GM21447 (cell line): Measurements from ENCODE around the gene PEX6.
"Not testable (repeated sequence)": the region's sequence is repeated elsewhere in the genome, so short reads cannot be mapped to it uniquely, and the experiment has no call there.

ENCODE experiments used
- ATAC-seq: cut with Tn5 transposase; IDR thresholded peaks from one replicate; pipeline ENCODE4 v1.9.1; 2021; ENCODE audit not compliant: unreplicated experiment

The PEX6 gene

DNA sequence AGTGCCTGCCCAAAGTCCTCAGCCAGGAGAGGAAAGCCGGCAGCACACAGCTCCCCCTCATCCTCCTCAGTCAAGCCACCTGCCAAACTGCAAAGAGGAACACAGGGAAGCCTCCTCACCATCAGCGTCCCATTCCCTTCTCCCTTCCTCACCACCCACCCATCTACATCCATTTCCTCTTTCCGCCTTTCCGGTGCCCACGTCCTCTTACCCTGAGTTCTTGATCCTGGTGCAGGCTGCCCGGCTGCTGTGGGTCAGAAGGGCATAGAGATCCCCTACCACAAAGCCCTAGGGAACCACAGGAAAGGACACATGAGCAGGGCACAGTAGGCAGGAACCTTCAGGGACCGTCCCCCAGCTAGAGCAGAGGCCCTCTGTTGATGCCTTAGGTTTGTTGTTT is 12.4 kb downstream of the PEX6 start:
- no peak for ATAC-seq

DNA sequence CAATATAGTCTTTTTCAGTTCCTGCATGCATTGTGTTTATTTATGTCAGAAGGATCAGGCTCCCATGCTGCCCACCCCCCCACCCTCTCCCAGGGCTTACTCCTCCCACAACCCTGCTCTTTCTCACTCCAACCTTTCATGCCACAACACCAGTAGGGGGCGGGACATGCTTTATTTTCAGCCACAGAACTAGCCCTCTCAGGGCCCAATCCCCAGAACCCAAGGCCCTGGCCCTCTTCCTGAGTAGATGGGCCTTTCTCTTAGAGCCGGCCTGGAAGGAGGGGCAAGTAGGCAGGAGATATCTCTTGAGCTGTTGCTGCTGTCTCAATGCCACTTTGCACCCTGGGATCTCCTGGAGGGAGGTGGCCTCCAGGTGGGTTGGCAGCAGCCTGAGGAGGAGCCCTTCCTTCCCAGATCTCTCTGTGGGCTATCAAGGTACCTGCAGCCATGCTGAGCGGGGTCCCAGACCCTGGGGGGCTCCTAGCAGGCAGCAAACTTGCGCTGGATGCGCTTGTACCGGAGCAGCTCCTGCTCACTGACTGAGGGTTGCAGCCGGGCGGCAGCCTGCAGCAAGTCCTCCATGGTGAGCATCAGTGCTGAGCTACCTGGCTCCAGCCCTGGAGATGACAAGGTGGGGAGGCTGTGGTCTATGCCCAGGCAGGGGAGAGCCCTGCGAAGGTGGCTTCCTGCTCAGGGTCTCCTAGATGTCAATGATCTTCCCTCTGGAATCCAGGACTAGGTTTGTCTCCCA is 15.0 kb downstream of the PEX6 start:
- no peak for ATAC-seq

DNA sequence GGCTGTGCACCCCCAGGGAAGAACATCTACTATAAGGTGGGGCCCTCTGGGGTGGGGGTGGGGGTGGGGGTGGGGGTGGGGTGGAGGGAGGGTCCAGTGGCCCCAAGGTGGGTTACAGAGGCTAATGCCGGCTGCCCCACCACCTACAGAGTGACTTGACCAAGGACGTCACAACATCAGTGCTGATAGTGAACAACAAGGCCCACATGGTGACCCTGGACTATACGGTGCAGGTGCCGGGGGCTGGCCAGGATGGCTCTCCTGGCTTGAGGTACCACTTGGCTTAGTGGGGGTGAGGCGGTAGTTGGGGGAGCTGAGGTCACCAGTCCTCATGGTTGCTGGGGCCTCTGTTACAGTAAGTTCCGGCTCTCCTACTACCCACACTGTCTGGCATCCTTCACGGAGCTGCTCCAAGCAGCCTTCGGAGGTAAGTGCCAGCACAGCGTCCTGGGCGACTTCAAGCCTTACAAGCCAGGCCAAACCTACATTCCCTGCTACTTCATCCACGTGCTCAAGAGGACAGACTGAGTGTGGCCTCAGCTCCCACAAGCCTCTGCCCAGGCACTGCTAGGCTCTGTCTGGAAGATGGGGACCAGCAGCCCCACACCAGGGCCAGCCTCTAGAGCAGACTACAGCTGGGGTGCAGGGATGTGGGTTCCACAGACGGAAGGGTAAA is 15.7 kb downstream of the PEX6 start:
- ATAC-seq: no peak

DNA sequence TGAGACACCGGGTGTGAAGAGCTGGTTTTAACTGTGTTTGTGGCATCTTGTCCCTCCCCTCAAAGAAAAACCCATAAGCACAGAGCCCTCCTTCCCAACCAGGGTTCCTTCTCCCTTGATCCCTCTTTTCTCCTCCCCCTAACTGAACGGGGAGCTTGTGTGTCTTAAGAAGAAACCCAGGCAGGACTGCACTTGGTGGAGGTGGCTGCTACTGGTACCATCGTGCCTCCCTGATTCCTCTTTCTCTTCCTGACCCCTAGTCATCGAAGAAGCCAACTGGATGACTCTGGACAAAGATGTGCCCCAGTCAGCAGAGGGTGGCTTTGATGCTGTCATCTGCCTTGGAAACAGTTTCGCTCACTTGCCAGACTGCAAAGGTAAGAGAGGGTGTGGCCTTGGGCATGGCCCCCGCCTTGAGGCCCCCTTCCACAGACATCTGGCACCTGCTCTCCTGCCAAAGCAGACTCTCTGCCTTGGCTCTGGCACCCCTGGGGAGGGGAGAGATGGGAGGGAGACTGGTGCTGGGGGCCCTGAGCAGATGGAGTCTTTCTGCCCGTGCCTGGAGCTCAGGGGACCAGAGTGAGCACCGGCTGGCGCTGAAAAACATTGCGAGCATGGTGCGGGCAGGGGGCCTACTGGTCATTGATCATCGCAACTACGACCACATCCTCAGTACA is 16.3 kb downstream of the PEX6 start:
- ATAC-seq: no peak

DNA sequence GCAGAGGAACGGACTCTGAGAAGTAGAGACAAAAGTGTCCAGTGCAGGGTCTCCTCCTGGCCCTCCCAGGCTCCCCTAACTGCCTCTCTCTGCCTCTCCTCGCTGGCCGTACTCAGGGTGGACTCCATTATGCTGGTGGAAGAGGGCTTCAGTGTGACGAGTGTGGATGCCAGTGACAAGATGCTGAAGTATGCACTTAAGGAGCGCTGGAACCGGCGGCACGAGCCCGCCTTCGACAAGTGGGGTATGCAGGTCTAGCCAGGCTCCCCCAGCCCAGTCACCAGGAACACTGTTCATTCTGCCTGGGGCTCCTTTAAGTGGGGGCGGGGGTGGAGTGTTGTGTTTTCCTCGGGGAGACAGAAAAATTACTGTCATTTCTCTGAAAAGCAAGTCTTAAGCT is 16.9 kb downstream of the PEX6 start:
- no peak for ATAC-seq

DNA sequence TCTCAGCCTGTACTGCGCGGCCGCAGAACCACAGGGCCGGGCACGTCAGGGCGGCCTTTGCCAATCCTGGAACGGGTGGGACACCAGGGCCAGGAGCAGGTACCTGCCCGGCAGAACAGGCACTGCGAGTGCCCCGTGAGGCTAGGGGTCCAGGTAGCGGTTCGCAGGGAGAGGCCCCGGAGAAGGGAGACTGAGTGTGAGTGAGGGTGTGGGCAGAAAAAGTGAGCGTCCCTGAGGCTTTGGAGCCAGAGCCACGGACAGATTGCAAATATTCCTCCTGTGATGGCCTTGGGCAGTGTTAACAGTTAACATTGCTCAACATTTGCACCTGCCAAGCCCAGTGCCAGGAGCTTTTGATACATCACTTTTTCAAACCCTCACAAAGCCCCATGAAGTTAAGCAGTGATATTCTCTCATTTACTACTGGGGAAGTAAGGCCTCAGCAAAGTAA is 17.9 kb downstream of the PEX6 start:
- ATAC-seq: no peak

DNA sequence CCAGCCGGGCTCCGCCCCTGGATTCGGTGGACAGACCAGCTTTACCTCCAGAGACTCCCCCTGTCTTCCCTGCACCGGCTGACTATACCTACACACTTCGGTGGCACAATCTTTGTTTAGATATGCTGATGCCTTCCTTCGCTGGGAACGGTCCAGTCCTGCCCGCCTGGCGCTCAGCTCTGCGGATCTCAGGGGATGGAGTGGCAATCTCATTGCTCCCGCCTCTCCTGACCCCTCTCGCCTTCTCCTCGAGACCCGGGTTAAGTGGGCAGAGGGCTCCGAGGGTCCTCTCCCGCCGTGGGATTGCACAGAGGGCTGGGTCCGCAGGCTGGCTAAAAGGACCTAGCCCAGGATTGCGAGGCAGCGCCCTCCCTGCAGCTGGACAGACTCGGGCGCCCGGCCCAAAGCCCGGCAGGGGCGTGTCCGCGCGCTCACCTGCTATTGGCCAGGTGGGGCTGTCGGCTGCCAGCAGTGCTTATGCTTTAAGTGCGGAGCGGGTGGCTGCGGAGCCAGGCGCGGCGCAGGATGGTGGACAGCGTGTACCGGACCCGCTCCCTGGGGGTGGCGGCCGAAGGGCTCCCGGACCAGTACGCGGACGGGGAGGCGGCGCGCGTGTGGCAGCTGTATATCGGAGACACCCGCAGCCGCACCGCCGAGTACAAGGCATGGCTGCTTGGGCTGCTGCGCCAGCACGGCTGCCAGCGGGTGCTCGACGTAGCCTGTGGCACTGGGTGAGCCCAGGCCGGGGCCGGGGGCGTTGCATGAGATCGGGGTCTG is 18.6 kb downstream of the PEX6 start, which contains the start of gene GNMT:
Gene GNMT (plus strand): TSS at position 512 of the 777 bp plus-strand sequence. CDS start 14 bp downstream, at position 526.
- no peak for ATAC-seq

DNA sequence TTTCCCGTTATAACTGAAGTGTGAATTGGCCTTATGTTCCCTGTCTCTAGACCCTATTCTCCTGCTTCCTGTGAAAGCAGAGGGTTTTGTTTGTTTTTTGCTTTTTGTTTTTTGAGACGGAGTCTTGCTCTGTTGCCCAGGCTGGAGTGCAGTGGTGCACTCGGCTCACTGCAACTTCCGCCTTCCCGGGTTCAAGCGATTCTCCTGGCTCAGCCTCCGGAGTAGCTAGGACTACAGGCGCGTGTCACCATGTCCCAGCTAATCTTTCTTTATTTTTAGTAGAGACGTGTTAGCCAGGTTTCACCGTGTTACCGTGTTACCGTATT is 19.1 kb downstream of the PEX6 start:
- no peak for ATAC-seq

DNA sequence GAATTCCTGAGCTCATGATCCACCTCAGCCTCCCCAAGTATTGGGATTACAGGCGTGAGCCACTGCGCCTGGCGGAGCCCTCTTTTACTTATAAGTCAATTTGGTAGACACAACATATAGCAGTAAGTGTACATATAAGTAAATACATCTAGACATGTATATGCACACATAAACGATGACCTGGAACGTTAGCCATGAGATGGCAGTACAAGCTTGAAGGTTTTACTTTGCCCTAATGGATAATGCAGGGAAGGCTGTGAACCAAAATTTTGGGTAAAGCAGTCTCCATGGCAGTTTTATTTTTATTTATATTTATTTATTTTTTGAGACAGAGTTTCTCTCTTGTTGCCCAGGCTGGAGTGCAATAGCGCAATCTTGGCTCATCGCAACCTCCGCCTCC is 20.9 kb downstream of the PEX6 start:
- no peak for ATAC-seq

DNA sequence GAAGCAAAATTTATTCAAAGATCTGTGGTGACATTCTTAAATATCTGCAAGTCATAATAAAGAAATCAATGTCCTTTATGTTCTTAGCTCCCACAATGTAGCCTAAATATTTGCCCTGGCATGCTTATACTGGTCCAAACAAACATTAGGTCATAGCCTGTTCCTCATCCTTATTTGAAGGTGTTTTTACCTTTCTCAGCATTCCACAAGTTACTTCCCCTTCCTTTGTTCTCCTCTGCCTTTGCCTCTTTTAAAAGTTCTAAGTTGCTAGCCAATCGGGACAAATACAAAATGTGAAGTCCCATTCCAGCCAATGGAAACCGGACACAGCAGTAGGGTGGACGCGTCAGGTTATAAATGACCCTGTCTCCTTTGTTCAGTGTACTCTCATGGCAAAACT is 24.6 kb downstream of the PEX6 start:
- not testable (repeated sequence) for ATAC-seq

DNA sequence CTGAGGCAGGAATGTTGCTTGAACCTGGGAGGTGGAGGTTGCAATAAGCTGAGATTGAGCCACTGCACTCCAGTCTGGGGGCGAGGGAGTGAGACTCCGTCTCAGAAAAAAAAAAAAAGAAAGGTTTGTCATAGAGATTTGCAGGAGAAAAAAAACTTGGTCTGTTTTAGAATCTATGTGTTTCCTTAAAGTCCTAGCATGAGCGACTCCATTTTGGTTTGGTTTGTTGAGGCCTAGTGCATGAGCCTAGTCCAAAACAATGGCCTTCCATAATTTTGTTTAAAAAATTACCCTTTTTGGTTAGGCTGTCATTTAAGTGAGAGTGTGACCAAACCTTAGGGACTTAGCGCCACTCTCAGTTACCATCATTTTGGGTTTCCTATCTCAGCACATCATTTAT is 26.6 kb downstream of the PEX6 start:
- no peak for ATAC-seq

DNA sequence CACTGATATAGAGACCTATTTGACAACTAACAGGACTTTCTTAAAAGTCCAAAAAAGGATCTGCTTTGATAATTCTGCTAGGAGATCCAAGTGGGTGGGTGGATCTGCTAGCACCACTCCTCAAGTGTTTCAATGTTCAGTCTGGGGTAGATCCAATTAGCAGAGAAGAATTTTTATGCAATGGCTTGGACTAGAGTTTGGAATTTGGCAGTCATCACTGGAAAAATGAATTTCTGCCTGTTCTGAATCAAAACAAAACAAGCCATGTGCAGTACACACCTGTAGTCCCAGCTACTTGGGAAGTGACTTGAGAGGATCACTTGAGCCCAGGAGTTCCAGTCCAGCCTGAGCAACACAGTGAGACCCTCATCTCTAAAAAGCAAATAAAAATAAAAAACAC is 31.0 kb downstream of the PEX6 start:
- ATAC-seq: no peak

DNA sequence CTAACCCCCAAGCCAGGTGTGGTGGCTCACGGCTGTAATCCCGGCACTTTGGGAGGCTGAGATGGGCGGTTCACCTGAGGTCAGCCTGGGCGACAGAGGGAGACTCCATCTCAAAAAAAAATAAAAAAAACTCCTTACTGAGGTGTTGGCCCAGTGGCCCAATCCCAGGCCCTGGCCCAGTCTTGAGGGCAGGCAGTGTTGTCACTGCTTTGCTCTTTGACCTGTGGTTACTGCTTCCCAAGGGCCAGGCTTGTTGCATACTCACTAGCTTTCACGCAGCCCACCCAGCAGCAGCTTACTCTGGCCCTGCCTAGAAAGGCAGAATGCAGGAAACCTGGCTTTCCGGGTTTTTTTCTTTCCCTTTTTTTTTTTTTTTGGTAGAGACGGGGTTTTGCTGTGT is 36.5 kb downstream of the PEX6 start:
- no peak for ATAC-seq

DNA sequence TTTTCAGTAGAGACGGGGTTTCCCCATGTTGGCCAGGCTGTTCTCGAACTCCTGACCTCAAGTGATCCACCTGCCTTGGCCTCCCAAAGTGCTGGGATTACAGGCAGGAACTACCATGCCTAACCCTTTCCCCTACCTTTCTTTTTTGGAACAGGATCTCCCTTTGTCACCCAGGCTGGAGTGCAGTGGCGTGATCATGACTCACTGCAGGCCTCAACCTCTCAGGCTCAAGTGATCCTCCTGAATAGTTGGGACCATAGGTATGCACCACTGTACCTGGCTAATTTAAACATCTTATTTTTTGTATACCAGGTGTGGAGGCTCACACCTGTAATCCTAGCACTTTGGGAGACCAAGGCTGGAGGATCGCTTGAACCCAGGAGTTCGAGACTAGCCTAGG is 37.6 kb downstream of the PEX6 start:
- ATAC-seq: not testable (repeated sequence)

DNA sequence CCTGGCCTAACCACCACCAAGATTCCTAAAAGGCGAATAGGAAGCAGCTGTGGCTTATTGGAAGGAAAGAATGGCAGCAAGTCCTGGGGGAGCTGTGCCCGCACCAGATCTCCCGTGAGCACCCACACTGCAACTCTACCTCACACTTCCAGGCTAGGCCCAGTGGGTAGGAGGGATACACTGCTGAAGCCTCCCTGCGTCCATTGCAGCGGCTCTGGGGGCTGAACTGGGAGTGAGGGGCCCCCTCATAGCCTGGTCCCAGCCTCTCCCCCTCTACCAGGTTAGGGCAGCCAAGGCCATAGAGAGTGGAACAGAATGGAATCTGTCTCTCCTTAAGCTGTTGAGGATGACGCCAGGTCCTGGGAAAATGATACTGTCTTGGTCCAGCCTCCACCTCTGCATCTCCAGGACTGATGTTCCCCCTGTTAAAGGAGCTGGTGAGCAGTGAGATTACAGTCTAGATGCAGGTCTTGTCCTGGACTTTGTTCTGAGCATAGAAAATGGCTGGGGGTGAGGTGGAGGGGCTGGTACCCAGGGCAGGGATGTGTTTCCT is 38.4 kb downstream of the PEX6 start:
- no peak for ATAC-seq

DNA sequence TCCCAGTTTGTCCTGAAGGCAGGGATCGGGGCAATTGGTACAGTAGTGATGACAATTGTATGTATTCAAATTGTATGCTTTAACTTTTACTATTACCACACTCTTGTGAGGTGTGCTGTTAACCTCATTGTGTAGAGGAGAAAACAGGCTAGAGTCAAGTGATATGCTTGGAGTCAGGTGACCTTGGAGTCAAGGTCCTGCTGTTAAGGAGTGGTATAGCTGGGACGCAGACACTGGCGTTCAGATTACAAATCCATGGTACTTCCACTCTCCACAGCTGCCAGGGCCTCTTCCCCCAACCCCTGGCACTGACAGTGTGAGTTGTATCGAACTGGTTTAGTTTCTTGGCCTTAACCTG is 39.2 kb downstream of the PEX6 start:
- ATAC-seq: no peak

DNA sequence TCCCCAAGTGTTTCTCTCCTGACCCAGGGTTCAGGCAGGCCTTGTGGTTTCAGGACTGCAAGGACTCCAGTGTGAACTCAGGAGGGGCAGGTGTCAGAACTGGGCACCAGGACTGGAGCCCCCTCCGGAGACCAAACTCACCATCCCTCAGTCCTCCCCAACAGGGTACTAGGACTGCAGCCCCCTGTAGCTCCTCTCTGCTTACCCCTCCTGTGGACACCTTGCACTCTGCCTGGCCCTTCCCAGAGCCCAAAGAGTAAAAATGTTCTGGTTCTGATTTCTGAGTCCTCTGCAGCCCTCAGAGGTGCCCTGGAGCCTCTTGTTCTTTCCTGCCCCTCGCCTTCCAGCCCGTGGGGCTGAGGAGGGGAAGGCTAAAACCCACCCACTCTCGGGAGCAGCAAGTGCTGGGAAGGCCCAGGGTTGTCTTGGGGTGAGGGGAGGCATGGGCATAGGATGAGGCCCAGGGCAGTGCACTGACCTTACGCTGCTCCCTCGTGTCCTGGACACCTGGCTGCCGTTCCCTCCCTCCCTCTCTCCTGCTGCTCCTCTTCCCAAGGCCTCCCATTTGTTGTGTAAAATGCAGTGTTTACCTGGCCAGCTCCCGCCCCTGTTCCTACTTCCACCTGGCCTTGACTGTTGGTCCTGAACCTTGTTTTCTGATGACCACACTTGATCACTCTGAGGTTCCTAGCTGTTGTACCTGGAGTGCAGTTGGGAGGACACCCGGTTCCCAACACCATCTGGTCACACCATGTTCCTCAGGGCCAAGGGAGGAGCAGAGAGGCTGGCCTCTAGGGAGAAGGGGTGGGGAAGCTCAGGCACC is 39.8 kb downstream of the PEX6 start:
- no peak for ATAC-seq

DNA sequence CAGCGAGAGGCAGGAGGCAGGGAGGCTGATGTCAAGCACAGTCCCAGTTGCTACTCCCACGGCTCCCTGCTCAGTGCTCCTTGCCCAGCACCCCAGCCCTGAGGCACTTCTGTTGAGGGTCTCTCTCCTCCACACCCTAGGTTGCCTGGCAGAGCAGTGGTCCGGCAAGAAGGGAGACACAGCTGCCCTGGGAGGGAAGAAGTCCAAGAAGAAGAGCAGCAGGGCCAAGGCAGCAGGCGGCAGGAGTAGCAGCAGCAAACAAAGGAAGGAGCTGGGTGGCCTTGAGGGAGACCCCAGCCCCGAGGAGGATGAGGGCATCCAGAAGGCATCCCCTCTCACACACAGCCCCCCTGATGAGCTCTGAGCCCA is 40.6 kb downstream of the PEX6 start:
- no peak for ATAC-seq

DNA sequence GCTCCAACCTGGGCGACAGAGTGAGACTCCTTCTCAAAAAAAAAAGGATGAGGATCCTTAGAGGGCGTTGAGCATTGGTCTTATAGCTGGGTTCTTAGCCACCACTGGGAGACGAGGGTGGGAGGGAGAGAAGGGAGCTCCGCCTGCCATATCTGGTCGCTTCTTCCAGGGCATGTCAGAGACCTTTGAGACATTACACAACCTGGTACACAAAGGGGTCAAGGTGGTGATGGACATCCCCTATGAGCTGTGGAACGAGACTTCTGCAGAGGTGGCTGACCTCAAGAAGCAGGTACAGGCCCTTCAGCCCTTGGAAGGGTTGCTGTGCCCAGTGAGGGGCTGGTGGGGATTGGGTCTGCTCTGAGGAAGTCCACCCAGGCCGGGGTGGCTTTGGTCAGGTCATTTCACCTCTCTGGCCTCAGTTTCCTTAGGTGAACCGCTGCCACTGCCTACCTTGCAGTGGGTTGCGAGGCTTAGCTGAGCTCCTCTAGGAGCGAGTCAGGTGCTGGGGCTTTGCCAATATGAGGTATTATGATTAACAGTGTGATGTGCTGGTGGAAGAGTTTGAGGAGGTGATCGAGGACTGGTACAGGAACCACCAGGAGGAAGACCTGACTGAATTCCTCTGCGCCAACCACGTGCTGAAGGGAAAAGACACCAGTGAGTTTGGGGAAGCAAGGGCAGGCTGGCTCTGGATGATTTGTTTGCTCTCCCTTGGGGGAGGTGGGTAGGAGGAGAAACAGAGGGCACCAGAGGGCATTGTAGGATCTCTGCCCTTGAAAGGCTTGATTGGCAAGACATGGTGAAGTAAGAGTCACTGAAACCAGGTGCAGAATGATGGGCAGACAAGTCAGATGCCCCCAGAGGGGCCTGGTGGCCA is 41.2 kb downstream of the PEX6 start:
- ATAC-seq: no peak
